NB4 (cell line): ENCODE results near the gene RTP1.

Source experiments
- MYC ChIP-seq: IDR thresholded peaks from 2 replicates; pipeline ENCODE4 v1.6.1; 2011; ENCODE audit warnings: low read depth, low read length
- TF ChIP-seq, protein P1 (sequence below): IDR thresholded peaks from one replicate; pipeline ENCODE4 v1.5.1; 2012; ENCODE audit warnings: low read depth, low read length
- TF ChIP-seq, protein P2 (sequence below): IDR thresholded peaks from 2 replicates; pipeline ENCODE4 v1.6.1; 2011; ENCODE audit warnings: low read depth, low read length

DNA sequence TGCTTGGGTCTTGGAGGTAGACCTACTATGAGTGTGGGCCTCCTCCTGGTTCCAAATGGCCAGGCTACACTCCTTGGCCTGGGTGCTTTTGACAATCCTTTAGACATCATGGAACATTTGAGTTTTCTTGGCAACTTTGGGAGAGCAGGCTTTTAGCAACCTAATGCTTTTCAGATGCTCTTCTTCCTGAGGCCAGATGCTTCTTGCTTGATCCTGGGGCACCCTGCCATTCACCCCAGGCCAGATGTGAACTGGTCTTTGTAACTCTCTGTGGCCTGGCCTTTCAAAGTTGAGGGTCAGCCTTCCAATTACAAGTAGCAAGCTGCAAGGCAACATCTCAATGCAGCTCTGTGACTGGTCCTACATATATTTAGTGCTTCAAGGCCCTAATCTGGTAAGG is 40.5 kb downstream of the RTP1 start:
- TF ChIP-seq, protein P1, sequence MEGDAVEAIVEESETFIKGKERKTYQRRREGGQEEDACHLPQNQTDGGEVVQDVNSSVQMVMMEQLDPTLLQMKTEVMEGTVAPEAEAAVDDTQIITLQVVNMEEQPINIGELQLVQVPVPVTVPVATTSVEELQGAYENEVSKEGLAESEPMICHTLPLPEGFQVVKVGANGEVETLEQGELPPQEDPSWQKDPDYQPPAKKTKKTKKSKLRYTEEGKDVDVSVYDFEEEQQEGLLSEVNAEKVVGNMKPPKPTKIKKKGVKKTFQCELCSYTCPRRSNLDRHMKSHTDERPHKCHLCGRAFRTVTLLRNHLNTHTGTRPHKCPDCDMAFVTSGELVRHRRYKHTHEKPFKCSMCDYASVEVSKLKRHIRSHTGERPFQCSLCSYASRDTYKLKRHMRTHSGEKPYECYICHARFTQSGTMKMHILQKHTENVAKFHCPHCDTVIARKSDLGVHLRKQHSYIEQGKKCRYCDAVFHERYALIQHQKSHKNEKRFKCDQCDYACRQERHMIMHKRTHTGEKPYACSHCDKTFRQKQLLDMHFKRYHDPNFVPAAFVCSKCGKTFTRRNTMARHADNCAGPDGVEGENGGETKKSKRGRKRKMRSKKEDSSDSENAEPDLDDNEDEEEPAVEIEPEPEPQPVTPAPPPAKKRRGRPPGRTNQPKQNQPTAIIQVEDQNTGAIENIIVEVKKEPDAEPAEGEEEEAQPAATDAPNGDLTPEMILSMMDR = no peak
- TF ChIP-seq MYC = no peak
- TF ChIP-seq, protein P2, sequence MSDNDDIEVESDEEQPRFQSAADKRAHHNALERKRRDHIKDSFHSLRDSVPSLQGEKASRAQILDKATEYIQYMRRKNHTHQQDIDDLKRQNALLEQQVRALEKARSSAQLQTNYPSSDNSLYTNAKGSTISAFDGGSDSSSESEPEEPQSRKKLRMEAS = no peak
